Stomach (tissue), 9 donors: ENCODE results near the gene TPP2. TPM values are rescaled to one million over a fixed set of nuclear protein-coding genes. Genes with fewer than 3 reads are reported as not detected.

Experiments
- DNase-seq, 2 donors: peaks; one replicate each; pipeline versions ENCODE4 v3.0.0 to v3.0.0-alpha.2; 2013 to 2019
- H3K27ac ChIP-seq, 5 donors: fragments of 200-600 bp in 4 of 5; sonication (generic) in 4 of 5; one replicate each; pipeline ENCODE4 v1.5.1; 2013 to 2019; ENCODE audit warnings: mild to moderate bottlenecking in 1 of 5, moderate library complexity in 1 of 5
- H3K27me3 ChIP-seq, 3 donors: fragments of 200-600 bp; sonication (generic); one replicate each; pipeline ENCODE4 v1.5.1; 2017 to 2019; ENCODE audit warnings: mixed run types in 1 of 3
- H3K36me3 ChIP-seq, 4 donors: fragments of 200-600 bp; sonication (generic); 1 replicate in 3 of 4; 2 replicates in 1 of 4; pipeline ENCODE4 v1.5.1; 2016 to 2019
- H3K4me1 ChIP-seq, 4 donors: fragments of 200-600 bp; sonication (generic); one replicate each; pipeline ENCODE4 v1.5.1; 2016 to 2019
- H3K4me3 ChIP-seq, 4 donors: fragments of 200-600 bp; sonication (generic) in 3 of 4; one replicate each; pipeline ENCODE4 v1.5.1; 2016 to 2019; ENCODE audit warnings: mild to moderate bottlenecking in 1 of 4
- H3K9me3 ChIP-seq, 4 donors: fragments of 200-600 bp; sonication (generic); one replicate each; pipeline ENCODE4 v1.5.1; 2016 to 2019
- CTCF ChIP-seq, 7 experiments: fragments of 450-650 bp in 4 of 7; fragments of 200-600 bp in 3 of 7; sonication (generic) in 3 of 7; IDR thresholded peaks; one replicate each; pipeline ENCODE4 v1.5.1; 2016 to 2019; ENCODE audit warnings: antibody characterized with exemption in 7 of 7, control low read depth in 2 of 7, mild to moderate bottlenecking in 1 of 7
- EP300 ChIP-seq: sonication (generic); formaldehyde crosslinking; IDR thresholded peaks from one replicate; pipeline ENCODE4 v1.6.1; 2017; ENCODE audit warnings: antibody characterized with exemption
- POLR2A ChIP-seq, 4 donors: fragments of 450-650 bp; IDR thresholded peaks; one replicate each; pipeline ENCODE4 v1.6.1; 2016; ENCODE audit warnings: antibody characterized with exemption in 4 of 4, control low read depth in 2 of 4, mild to moderate bottlenecking in 1 of 4, moderate library complexity in 1 of 4
- POLR2AphosphoS5 ChIP-seq, 3 donors: sonication (generic); formaldehyde crosslinking; IDR thresholded peaks; one replicate each; pipeline ENCODE4 v1.6.1; 2016; ENCODE audit warnings: antibody characterized with exemption in 3 of 3
- WGBS, 5 donors: extraction: QIAGEN DNeasy Blood & Tissue Kit in 3 of 5; methylation state at CpG; one replicate each; pipeline versions ENCODE4 v1.1.5 to v1.1.7; 2013 to 2018; 5-methylcytosine and 5-hydroxymethylcytosine counted together
- intact Hi-C: fragments of 100-400 bp; cut with DNase I; formaldehyde crosslinking; loops from one replicate; pipeline ENCODE4 v1.15.1; 2023; ENCODE audit warnings: low total_unique reads
- polyA plus RNA-seq, 3 donors: library from polyadenylated mRNA; stranded (reverse); fragments of 200-250 nt; gene quantifications; one replicate each; pipeline ENCODE4 v1.2.3, GENCODE V29; 2013
- total RNA-seq, 5 donors: library from RNA; depleted of rRNA; stranded (reverse); fragments of >200 nt; gene quantifications; one replicate each; pipeline versions ENCODE4 v1.1.0 to v1.2.3, GENCODE V29; 2014 to 2016
- donor health status: healthy with polysubstance abuse.
- donor health status: Bipolar disorder and iron deficiency.
- donor health status: healthy.

TPP2 gene
- total and polyA plus RNA-seq, 8 donors, result 10.1 to 103 (median 26.1) TPM

GRCh38 chr13:102687520-102687919, 90.7 kb downstream of the TPP2 start:
- H3K4me3 ChIP-seq, result no peak overlapping the region
- whole genome bisulfite sequencing, 5 donors, result 72 to 77% (median 75%) methylated on average over 7 of the region's 7 CpGs
- no peaks in the 10 kb centered on the region for H3K36me3 ChIP-seq
- no peaks in the 10 kb centered on the region for H3K4me1 ChIP-seq
- no peaks in the 10 kb centered on the region for H3K9me3 ChIP-seq
- TF ChIP-seq CTCF (IDR thresholded peaks at IDR 0.05) (no peak), EP300 (no peak), POLR2A (IDR thresholded peaks at IDR 0.05) (no peak), POLR2AphosphoS5 (IDR thresholded peaks at IDR 0.05) (no peak)
- H3K27ac ChIP-seq, result no peak overlapping the region
- no peak for DNase-seq
- H3K27me3 ChIP-seq, result peaks cover 0 to 36% (median 0%) of the 10 kb centered on the region in 3 donors
- intact Hi-C loops, result no loop called here

- no peak for DNase-seq
- Histone ChIP-seq H3K9me3 (no peaks in the 10 kb centered on the region), H3K4me3 (no peak overlapping the region), H3K4me1 (no peaks in the 10 kb centered on the region), H3K27ac (no peak overlapping the region), H3K36me3 (no peaks in the 10 kb centered on the region), H3K27me3 (peaks cover 0 to 45% (median 0%) of the 10 kb centered on the region in 3 donors)
- intact Hi-C loops, result no loop called here
- TF ChIP-seq EP300, result no peak
- TF ChIP-seq CTCF (IDR thresholded peaks at IDR 0.05), result no peak
- TF ChIP-seq POLR2AphosphoS5 (IDR thresholded peaks at IDR 0.05), result no peak
- TF ChIP-seq POLR2A (IDR thresholded peaks at IDR 0.05), result no peak
- 55 to 64% (median 61%) methylated on average over 12 to 13 of the region's 13 CpGs for WGBS, 5 donors
These were observed 91.7 kb downstream of the TPP2 start for GRCh38 chr13:102688306-102688973.

- TF ChIP-seq CTCF (IDR thresholded peaks at IDR 0.05) (no peak), EP300 (no peak), POLR2A (IDR thresholded peaks at IDR 0.05) (no peak), POLR2AphosphoS5 (IDR thresholded peaks at IDR 0.05) (no peak)
- Histone ChIP-seq H3K9me3 (no peaks in the 10 kb centered on the region), H3K27me3 (peaks cover 0 to 65% (median 0%) of the 10 kb centered on the region in 3 donors), H3K4me1 (no peaks in the 10 kb centered on the region), H3K27ac (no peak overlapping the region), H3K36me3 (no peaks in the 10 kb centered on the region), H3K4me3 (no peak overlapping the region)
- intact Hi-C loops, result no loop called here
- 93 to 99% (median 94%) methylated on average over 4 of the region's 4 CpGs for WGBS, 5 donors
- DNase-seq, result no peak
These were observed 94.1 kb downstream of the TPP2 start for GRCh38 chr13:102690883-102691282.

- intact Hi-C loops, result no loop called here
- no peaks in the 10 kb centered on the region for H3K36me3 ChIP-seq
- 65 to 85% (median 78%) methylated on average over 2 of the region's 2 CpGs for WGBS, 5 donors
- no peak overlapping the region for H3K27ac ChIP-seq
- no peaks in the 10 kb centered on the region for H3K4me1 ChIP-seq
- no peak overlapping the region for H3K4me3 ChIP-seq
- DNase-seq, result no peak
- no peaks in the 10 kb centered on the region for H3K9me3 ChIP-seq
- TF ChIP-seq EP300 (no peak), CTCF (IDR thresholded peaks at IDR 0.05) (no peak), POLR2A (IDR thresholded peaks at IDR 0.05) (no peak), POLR2AphosphoS5 (IDR thresholded peaks at IDR 0.05) (no peak)
- peaks cover 0 to 65% (median 0%) of the 10 kb centered on the region in 3 donors for H3K27me3 ChIP-seq
These were observed 95.7 kb downstream of the TPP2 start for GRCh38 chr13:102692491-102692826.
